ENCODE measurements around the gene NRXN3. TPM values are rescaled to one million over a fixed set of nuclear protein-coding genes. Genes with fewer than 3 reads are reported as not detected.

NRXN3 gene
- total and polyA plus RNA-seq, 2 experiments from 2014 or later, result 0.69 to 1.5 TPM

GRCh38 chr14:78327426-78328221 is 157.5 kb downstream of the NRXN3 start:
- Histone ChIP-seq H3K27me3 (no peaks in the 10 kb centered on the region), H3K4me3 (no peak overlapping the region), H3K27ac (no peak overlapping the region), H3K9me3 (ENCODE audit: low read depth) (no peaks in the 10 kb centered on the region), H3K36me3 (no peaks in the 10 kb centered on the region), H3K4me1 (ENCODE audit: low read depth) (no peaks in the 10 kb centered on the region)
- no peak for DNase-seq (ENCODE audit: low read depth in 1 of 2, low spot score in 1 of 2)
- no peak for TF ChIP-seq CTCF (IDR thresholded peaks at IDR 0.05; ENCODE audit: low read depth, low read length)

- Histone ChIP-seq H3K4me1 (ENCODE audit: low read depth) (no peaks in the 10 kb centered on the region), H3K9me3 (ENCODE audit: low read depth) (no peaks in the 10 kb centered on the region), H3K4me3 (no peak overlapping the region), H3K27ac (no peak overlapping the region), H3K27me3 (no peaks in the 10 kb centered on the region), H3K36me3 (no peaks in the 10 kb centered on the region)
- TF ChIP-seq CTCF (IDR thresholded peaks at IDR 0.05; ENCODE audit: low read depth, low read length), result no peak
- no peak for DNase-seq (ENCODE audit: low read depth in 1 of 2, low spot score in 1 of 2)
These were observed 159.2 kb downstream of the NRXN3 start for GRCh38 chr14:78329371-78329770.

- Histone ChIP-seq H3K4me1 (ENCODE audit: low read depth) (no peaks in the 10 kb centered on the region), H3K9me3 (ENCODE audit: low read depth) (no peaks in the 10 kb centered on the region), H3K4me3 (no peak overlapping the region), H3K27ac (no peak overlapping the region), H3K27me3 (no peaks in the 10 kb centered on the region), H3K36me3 (no peaks in the 10 kb centered on the region)
- no peak for TF ChIP-seq CTCF (IDR thresholded peaks at IDR 0.05; ENCODE audit: low read depth, low read length)
- DNase-seq (ENCODE audit: low read depth in 1 of 2, low spot score in 1 of 2), result no peak
These were observed 165.4 kb downstream of the NRXN3 start for GRCh38 chr14:78335531-78335930.

GRCh38 chr14:78340250-78340649 is 170.1 kb downstream of the NRXN3 start:
- Histone ChIP-seq H3K9me3 (ENCODE audit: low read depth) (no peaks in the 10 kb centered on the region), H3K36me3 (no peaks in the 10 kb centered on the region), H3K27ac (no peak overlapping the region), H3K4me1 (ENCODE audit: low read depth) (no peaks in the 10 kb centered on the region), H3K27me3 (peaks cover 2% of the 10 kb centered on the region), H3K4me3 (no peak overlapping the region)
- no peak for TF ChIP-seq CTCF (IDR thresholded peaks at IDR 0.05; ENCODE audit: low read depth, low read length)
- no peak for DNase-seq (ENCODE audit: low read depth in 1 of 2, low spot score in 1 of 2)

GRCh38 chr14:78341827-78342389 is 171.7 kb downstream of the NRXN3 start:
- TF ChIP-seq CTCF (IDR thresholded peaks at IDR 0.05; ENCODE audit: low read depth, low read length), result no peak
- H3K4me1 ChIP-seq (ENCODE audit: low read depth), result no peaks in the 10 kb centered on the region
- no peaks in the 10 kb centered on the region for H3K36me3 ChIP-seq
- DNase-seq (ENCODE audit: low read depth in 1 of 2, low spot score in 1 of 2), result no peak
- H3K27ac ChIP-seq, result no peak overlapping the region
- H3K27me3 ChIP-seq, result peaks cover 2% of the 10 kb centered on the region
- no peak overlapping the region for H3K4me3 ChIP-seq
- no peaks in the 10 kb centered on the region for H3K9me3 ChIP-seq (ENCODE audit: low read depth)

Data from cardiac muscle cell (in vitro differentiated cells and primary cell).